ENCODE data around the gene ZMYND11.

DNA sequence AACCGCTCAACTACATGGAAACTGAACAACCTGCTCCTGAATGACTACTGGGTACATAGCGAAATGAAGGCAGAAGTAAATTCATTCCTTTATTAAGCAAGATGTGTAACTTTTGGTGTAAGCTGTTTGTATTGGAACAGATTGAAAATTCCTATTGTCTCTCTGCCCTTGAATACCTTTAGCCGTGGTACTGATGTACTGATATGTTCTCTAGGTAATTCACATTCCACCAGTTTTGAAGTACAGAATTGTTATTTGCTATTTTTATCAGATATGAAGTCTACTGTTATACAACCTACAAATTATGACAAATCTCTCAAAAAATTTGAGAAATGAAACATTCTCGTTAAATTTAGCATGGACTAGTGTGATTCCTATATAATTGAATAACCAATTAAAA is 17.7 kb downstream of the ZMYND11 start:
- TF ChIP-seq, protein P1, sequence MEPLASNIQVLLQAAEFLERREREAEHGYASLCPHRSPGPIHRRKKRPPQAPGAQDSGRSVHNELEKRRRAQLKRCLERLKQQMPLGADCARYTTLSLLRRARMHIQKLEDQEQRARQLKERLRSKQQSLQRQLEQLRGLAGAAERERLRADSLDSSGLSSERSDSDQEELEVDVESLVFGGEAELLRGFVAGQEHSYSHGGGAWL (CRISPR knock-in tag; IDR thresholded peaks at IDR 0.05): no peak
- no peak for TF ChIP-seq TCF7L2 (IDR thresholded peaks at IDR 0.05; ENCODE audit: low read depth, low read length)
- TF ChIP-seq U2AF2 (IDR thresholded peaks at IDR 0.05; ENCODE audit: low read depth, low read length): no peak
- TF ChIP-seq CTCF (CRISPR knock-in tag; IDR thresholded peaks at IDR 0.05): no peak
- no peak for TF ChIP-seq CREB1 (IDR thresholded peaks at IDR 0.05)
- no peak for TF ChIP-seq CREB1 (CRISPR knock-in tag; IDR thresholded peaks at IDR 0.05)

Measured in HepG2 (cell line).